Lower leg skin (tissue), 3 donors: ENCODE measurements around the gene TMEM220.

Experiments used
- CTCF ChIP-seq, 3 donors: fragments of 450-650 bp; IDR thresholded peaks; one replicate each; pipeline ENCODE4 v1.5.1; 2016; ENCODE audit warnings: antibody characterized with exemption in 3 of 3, mild to moderate bottlenecking in 3 of 3, moderate library complexity in 2 of 3
- POLR2A ChIP-seq, 2 donors: fragments of 450-650 bp; IDR thresholded peaks; one replicate each; pipeline ENCODE4 v1.6.1; 2016 to 2017; ENCODE audit warnings: antibody characterized with exemption in 2 of 2, mild to moderate bottlenecking in 1 of 2, moderate library complexity in 1 of 2

- TF ChIP-seq CTCF (IDR thresholded peaks at IDR 0.05) (no peak), POLR2A (IDR thresholded peaks at IDR 0.05) (no peak)
These were observed 15.4 kb upstream of the TMEM220 start for GRCh38 chr17:10745231-10745630.
